ENCODE results near the gene GPR183.
A peak's percentile ranks its signal among the peaks of the same experiment; 100 is the strongest.

GPR183 gene

DNA sequence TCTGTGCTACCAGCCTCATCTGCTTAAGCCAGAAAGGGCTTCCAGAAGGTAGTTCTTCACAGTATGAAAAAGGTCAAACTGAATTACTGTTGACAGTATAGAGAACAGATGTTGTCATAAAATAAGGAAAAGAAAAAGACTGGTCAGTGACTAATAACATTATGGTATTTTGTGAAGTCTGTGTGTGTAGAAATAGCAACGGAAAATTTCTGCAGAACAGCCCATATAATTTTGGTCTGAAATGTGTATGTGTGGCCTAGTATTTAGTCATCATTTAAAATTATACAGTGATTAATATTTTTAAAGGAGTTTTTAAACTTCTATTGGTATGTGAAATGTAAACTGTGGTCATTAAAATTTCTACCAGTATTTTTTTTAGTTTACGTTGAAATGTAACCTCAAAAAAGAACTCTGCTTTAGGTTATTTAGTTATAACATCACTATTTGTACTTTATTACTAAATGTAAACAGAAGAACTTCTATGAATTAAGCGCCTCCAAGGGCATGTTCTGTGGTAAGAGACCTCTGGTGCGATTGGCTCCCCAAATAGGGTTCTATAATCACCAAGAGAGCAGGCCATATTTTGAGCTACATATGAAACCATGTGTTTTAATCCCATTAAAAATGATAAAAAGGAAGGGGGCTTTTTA lies 3.3 kb upstream of the GPR183 start:
- no peak overlapping the region for H3K4me3 ChIP-seq (ENCODE audit: control insufficient read depth, low read depth, low read length)
- peak; percentile 93 for DNase-seq (ENCODE audit: low read depth)
- TF ChIP-seq, protein P1, sequence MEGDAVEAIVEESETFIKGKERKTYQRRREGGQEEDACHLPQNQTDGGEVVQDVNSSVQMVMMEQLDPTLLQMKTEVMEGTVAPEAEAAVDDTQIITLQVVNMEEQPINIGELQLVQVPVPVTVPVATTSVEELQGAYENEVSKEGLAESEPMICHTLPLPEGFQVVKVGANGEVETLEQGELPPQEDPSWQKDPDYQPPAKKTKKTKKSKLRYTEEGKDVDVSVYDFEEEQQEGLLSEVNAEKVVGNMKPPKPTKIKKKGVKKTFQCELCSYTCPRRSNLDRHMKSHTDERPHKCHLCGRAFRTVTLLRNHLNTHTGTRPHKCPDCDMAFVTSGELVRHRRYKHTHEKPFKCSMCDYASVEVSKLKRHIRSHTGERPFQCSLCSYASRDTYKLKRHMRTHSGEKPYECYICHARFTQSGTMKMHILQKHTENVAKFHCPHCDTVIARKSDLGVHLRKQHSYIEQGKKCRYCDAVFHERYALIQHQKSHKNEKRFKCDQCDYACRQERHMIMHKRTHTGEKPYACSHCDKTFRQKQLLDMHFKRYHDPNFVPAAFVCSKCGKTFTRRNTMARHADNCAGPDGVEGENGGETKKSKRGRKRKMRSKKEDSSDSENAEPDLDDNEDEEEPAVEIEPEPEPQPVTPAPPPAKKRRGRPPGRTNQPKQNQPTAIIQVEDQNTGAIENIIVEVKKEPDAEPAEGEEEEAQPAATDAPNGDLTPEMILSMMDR (conservative IDR thresholded peaks at IDR 0.05; ENCODE audit: control insufficient read depth, insufficient read depth, low read depth, low read length), result no peak

DNA sequence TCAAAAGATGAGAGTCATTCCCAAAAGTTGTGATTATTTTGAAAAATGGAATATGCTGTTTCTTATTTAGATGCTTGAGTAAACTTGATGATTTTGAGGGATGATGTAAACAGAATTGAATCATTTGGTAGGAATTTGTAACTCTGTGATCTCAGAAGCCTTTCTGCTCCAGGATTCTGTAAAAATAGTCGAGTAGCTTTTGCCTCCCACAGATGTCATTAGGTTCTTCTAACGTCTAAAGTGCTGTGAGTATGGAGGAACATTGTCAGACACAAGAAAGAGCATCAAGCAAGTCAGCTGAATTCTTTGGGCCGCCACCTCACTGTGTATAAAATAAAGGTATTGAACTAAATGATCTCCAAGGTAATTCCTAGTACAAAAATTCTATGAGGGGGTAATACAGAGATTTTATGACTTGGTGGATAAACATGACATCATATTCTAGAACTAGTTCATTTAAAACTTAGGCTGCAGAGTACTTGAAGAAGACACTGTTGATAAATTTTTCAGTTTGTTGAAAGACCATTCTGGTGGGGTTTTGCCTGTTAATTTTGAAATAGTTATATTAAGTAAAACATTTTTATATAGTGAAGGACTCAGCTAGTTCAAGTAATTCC lies 1.4 kb upstream of the GPR183 start:
- DNase-seq (ENCODE audit: low read depth), result peak; percentile 87
- TF ChIP-seq, protein P1 (conservative IDR thresholded peaks at IDR 0.05; ENCODE audit: control insufficient read depth, insufficient read depth, low read depth, low read length), result no peak
- no peak overlapping the region for H3K4me3 ChIP-seq (ENCODE audit: control insufficient read depth, low read depth, low read length)

DNA sequence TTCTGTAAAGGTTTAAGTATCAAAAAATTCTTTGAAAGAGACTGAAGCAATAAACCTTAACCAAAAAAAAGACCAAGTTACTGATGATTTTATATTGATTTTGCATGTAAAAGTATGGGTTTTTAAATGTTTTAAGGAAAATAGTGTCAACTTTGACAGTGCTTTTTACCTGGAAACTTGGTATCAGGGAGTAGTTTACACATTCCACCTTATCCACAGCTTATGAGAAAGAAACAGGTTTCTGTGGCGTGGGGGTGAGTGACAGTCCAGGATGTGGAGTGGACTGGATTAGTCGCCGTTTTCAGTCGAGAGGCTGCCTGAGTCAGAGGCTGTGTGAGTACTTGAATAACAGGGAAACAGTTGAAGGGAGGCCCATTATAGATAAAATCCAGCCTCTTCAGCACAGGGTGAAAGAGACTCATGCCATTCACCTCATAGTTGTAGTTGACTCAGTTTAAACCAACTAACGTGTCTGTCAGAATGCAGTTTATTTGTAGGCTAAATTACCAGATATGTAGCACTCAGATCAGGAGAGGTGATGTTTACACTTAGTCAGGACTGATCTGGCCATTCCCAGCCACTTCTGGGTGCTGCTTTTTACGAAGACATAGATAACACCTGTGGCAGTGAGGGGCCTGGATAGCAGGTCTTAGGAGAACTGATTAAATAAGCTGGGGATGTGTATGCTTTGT lies 595 bp upstream of the GPR183 start:
- H3K4me3 ChIP-seq (ENCODE audit: control insufficient read depth, low read depth, low read length), result no peak overlapping the region
- TF ChIP-seq, protein P1 (conservative IDR thresholded peaks at IDR 0.05; ENCODE audit: control insufficient read depth, insufficient read depth, low read depth, low read length), result no peak
- DNase-seq (ENCODE audit: low read depth), result peak; percentile 83

DNA sequence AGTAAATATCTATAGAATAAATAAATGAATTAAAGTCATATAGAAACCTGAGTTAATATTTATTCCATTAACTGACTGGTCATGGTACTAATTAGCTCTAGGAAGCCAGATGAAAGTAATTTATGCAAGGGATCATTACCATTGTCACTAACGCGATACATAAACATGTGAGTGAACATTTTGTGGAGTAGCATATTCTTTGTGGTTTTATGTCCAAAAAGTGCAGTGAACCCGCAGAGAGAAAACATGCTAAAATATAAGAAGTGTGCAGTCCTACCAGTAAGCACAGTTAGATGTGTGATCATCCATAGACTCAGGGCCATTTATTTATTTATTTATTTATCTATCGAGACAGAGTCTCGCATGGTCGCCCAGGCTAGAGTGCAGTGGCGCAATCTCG lies 1.6 kb downstream of the GPR183 start:
- H3K4me3 ChIP-seq (ENCODE audit: control insufficient read depth, low read depth, low read length), result no peak overlapping the region
- TF ChIP-seq, protein P1 (conservative IDR thresholded peaks at IDR 0.05; ENCODE audit: control insufficient read depth, insufficient read depth, low read depth, low read length), result no peak
- DNase-seq (ENCODE audit: low read depth), result no peak

DNA sequence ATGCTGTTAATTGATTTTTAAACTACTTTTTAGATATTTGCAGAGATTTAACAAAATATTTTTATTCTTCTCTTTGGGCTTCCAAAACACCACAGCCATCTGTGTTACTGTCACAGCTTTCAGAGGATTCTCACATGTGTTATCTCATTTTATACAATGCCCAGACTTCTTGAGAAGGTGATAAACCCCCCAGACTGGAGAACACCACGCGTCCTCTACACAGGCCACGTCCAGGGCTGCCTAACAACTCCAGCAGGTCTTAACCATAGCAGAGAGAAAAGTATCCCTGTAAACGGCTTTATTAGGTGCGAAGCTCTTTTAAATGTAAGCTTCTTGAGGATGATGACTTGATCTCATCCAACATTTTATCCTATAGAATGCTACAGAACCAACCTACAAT lies 2.0 kb downstream of the GPR183 start:
- TF ChIP-seq, protein P1 (conservative IDR thresholded peaks at IDR 0.05; ENCODE audit: control insufficient read depth, insufficient read depth, low read depth, low read length), result no peak
- H3K4me3 ChIP-seq (ENCODE audit: control insufficient read depth, low read depth, low read length), result no peak overlapping the region
- no peak for DNase-seq (ENCODE audit: low read depth)

DNA sequence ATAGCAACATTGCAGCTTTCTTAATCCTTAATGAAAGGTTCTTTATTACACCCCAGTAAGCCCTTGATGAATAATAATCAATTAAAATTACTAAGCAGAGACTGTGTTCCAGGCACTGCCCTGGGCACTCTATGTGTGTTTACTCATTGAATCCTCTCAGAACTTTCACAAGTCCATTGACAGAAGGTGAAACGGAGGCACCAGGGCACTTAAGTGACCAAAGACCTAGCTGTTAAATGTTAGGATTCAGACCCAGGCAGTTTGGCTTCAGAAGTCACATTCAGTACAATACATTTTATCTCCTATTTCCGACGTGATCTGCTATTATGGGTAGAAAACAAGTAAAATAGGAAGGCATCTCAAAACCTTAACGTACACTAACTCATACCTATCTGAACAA lies 2.7 kb downstream of the GPR183 start:
- no peak for DNase-seq (ENCODE audit: low read depth)
- no peak overlapping the region for H3K4me3 ChIP-seq (ENCODE audit: control insufficient read depth, low read depth, low read length)
- TF ChIP-seq, protein P1 (conservative IDR thresholded peaks at IDR 0.05; ENCODE audit: control insufficient read depth, insufficient read depth, low read depth, low read length), result no peak

Data from fibroblast of mammary gland (primary cell).